ENCODE results near the gene CEP295NL.

The CEP295NL gene

DNA sequence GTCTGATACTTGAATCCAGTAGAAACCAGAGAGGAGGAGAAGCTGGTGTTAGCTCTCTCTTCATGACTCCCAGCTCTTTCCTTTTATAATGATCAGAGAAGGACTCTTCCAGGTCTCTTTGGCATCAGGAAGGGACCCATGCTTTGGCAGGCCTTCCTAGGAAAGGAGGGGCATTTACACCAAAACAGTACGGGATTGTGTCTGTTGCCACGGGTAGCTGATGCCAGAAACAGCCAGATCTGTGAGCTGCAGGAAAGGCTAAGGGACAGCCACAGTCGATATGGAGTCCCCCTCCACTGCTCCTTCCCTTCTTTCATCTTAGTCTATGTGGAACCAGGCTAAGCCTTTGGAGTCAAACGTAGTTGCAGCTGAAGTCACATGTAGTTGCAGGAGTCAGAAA is 9.3 kb downstream of the CEP295NL start:
- Histone ChIP-seq H3K9me2 (ENCODE audit: low read depth, low read length) (no peaks in the 10 kb centered on the region), H3F3A (ENCODE audit: insufficient read depth, low read length) (no peaks in the 10 kb centered on the region), H3K36me3 (ENCODE audit: insufficient read depth, low read length) (no peaks in the 10 kb centered on the region), H3K79me2 (ENCODE audit: insufficient read depth, low read length) (no peaks in the 10 kb centered on the region), H3K27ac (ENCODE audit: low read depth, low read length, poor library complexity, severe bottlenecking) (no peak overlapping the region), H3K9me3 (ENCODE audit: low read length) (no peaks in the 10 kb centered on the region), H4K20me1 (ENCODE audit: insufficient read depth, low read length) (no peaks in the 10 kb centered on the region), H3K4me2 (ENCODE audit: low read length) (no peak overlapping the region), H3K4me3 (ENCODE audit: low read depth, low read length, poor library complexity, severe bottlenecking) (no peak overlapping the region), H3K9ac (ENCODE audit: low read length) (no peak overlapping the region), H3K4me1 (ENCODE audit: insufficient read depth, low read length, severe bottlenecking) (no peaks in the 10 kb centered on the region), H3K27me3 (ENCODE audit: insufficient read depth, low read length) (peaks cover 6% of the 10 kb centered on the region), H2AFZ (ENCODE audit: low read length) (no peak overlapping the region)
- TF ChIP-seq, protein P1, sequence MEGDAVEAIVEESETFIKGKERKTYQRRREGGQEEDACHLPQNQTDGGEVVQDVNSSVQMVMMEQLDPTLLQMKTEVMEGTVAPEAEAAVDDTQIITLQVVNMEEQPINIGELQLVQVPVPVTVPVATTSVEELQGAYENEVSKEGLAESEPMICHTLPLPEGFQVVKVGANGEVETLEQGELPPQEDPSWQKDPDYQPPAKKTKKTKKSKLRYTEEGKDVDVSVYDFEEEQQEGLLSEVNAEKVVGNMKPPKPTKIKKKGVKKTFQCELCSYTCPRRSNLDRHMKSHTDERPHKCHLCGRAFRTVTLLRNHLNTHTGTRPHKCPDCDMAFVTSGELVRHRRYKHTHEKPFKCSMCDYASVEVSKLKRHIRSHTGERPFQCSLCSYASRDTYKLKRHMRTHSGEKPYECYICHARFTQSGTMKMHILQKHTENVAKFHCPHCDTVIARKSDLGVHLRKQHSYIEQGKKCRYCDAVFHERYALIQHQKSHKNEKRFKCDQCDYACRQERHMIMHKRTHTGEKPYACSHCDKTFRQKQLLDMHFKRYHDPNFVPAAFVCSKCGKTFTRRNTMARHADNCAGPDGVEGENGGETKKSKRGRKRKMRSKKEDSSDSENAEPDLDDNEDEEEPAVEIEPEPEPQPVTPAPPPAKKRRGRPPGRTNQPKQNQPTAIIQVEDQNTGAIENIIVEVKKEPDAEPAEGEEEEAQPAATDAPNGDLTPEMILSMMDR (IDR thresholded peaks at IDR 0.05; ENCODE audit: low read length): no peak
- TF ChIP-seq EZH2 (IDR thresholded peaks at IDR 0.05; ENCODE audit: borderline replicate concordance, low read length): no peak

DNA sequence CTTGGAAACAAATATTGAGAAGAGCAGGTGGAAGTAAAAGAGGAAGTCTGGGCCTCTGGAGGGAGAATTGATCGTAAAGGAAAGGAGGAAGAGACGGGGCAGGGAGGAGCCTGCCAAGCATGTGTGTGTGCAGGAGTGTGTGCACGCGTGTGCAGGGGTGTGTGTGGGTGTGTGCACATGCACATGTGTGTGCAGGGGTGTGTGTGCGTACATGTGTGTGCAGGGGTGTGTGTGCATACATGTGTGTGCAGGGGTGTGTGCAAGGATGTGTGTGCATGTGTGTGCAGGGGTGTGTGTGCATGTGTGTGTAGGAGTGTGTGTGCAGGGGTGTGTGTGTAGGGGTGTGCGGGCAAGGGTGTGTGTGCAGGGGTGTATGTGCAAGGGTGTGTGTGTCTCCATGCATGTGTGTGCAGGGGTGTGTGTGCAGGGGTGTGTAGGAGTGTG is 10.0 kb downstream of the CEP295NL start:
- TF ChIP-seq EZH2 (IDR thresholded peaks at IDR 0.05; ENCODE audit: borderline replicate concordance, low read length): no peak
- TF ChIP-seq, protein P1 (IDR thresholded peaks at IDR 0.05; ENCODE audit: low read length): no peak
- Histone ChIP-seq H3K9ac (ENCODE audit: low read length) (no peak overlapping the region), H2AFZ (ENCODE audit: low read length) (no peak overlapping the region), H3K4me1 (ENCODE audit: insufficient read depth, low read length, severe bottlenecking) (no peaks in the 10 kb centered on the region), H3K27ac (ENCODE audit: low read depth, low read length, poor library complexity, severe bottlenecking) (no peak overlapping the region), H3K27me3 (ENCODE audit: insufficient read depth, low read length) (peaks cover 6% of the 10 kb centered on the region), H3F3A (ENCODE audit: insufficient read depth, low read length) (no peaks in the 10 kb centered on the region), H3K9me2 (ENCODE audit: low read depth, low read length) (no peaks in the 10 kb centered on the region), H3K36me3 (ENCODE audit: insufficient read depth, low read length) (no peaks in the 10 kb centered on the region), H3K79me2 (ENCODE audit: insufficient read depth, low read length) (no peaks in the 10 kb centered on the region), H3K9me3 (ENCODE audit: low read length) (no peaks in the 10 kb centered on the region), H4K20me1 (ENCODE audit: insufficient read depth, low read length) (no peaks in the 10 kb centered on the region), H3K4me3 (ENCODE audit: low read depth, low read length, poor library complexity, severe bottlenecking) (no peak overlapping the region), H3K4me2 (ENCODE audit: low read length) (no peak overlapping the region)

DNA sequence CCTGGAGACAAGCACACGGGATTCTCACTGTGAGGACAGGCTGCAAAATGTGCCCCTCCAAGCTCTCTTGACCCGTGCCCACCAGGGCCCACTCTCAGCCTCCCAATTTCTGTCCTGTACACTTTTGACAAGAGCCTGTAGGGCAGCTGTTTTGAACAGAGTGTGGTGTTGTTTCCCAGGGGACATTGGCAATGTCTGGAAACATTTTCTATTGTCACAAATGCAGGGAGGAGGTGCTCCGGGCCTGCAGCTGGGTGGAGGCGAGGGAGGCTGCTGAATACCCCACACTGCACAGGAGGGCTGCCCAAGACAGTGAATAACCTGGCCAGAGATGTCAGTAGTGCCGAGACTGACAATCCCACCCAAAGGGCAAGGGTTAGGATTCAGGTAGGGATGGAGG is 10.5 kb downstream of the CEP295NL start:
- H3K4me1 ChIP-seq (ENCODE audit: insufficient read depth, low read length, severe bottlenecking): no peaks in the 10 kb centered on the region
- H3K79me2 ChIP-seq (ENCODE audit: insufficient read depth, low read length): no peaks in the 10 kb centered on the region
- no peak overlapping the region for H3K4me3 ChIP-seq (ENCODE audit: low read depth, low read length, poor library complexity, severe bottlenecking)
- H2AFZ ChIP-seq (ENCODE audit: low read length): no peak overlapping the region
- H3K9ac ChIP-seq (ENCODE audit: low read length): no peak overlapping the region
- no peak overlapping the region for H3K27ac ChIP-seq (ENCODE audit: low read depth, low read length, poor library complexity, severe bottlenecking)
- H3K27me3 ChIP-seq (ENCODE audit: insufficient read depth, low read length): peaks cover 6% of the 10 kb centered on the region
- no peak for TF ChIP-seq EZH2 (IDR thresholded peaks at IDR 0.05; ENCODE audit: borderline replicate concordance, low read length)
- TF ChIP-seq, protein P1 (IDR thresholded peaks at IDR 0.05; ENCODE audit: low read length): no peak
- no peaks in the 10 kb centered on the region for H3F3A ChIP-seq (ENCODE audit: insufficient read depth, low read length)
- H3K4me2 ChIP-seq (ENCODE audit: low read length): no peak overlapping the region
- no peaks in the 10 kb centered on the region for H3K36me3 ChIP-seq (ENCODE audit: insufficient read depth, low read length)
- H3K9me2 ChIP-seq (ENCODE audit: low read depth, low read length): no peaks in the 10 kb centered on the region
- H4K20me1 ChIP-seq (ENCODE audit: insufficient read depth, low read length): no peaks in the 10 kb centered on the region
- H3K9me3 ChIP-seq (ENCODE audit: low read length): no peaks in the 10 kb centered on the region
